OCI-LY3 (cell line): ENCODE measurements around the gene RPS25.

Source experiments
- H2AFZ ChIP-seq: fragments of 200-600, 300-600 bp; shearing (Covaris generic); 2 replicates; pipeline ENCODE4 v1.6.0; 2014; ENCODE audit warnings: antibody characterized with exemption, low read depth, low read length
- H3K27ac ChIP-seq: fragments of 200-600, 300-600 bp; sonication (generic); 2 replicates; pipeline ENCODE4 v1.5.1; 2014; ENCODE audit warnings: mild to moderate bottlenecking, low read length, moderate library complexity, mixed read lengths
- H3K27me3 ChIP-seq: fragments of 200-600, 300-600 bp; sonication (generic); 2 replicates; pipeline ENCODE4 v1.6.1; 2014; ENCODE audit warnings: low read depth, low read length, mixed read lengths
- H3K36me3 ChIP-seq: fragments of 200-600, 300-600 bp; sonication (generic); replicated peaks from 2 replicates; pipeline ENCODE3; 2014; ENCODE audit warnings: low read depth, low read length, mixed read lengths
- H3K4me1 ChIP-seq: fragments of 300-600, 200-600 bp; sonication (generic); 2 replicates; pipeline ENCODE4 v1.6.1; 2014; ENCODE audit warnings: low read length, mixed read lengths
- H3K4me2 ChIP-seq: fragments of 200-600, 300-600 bp; sonication (generic); 2 replicates; pipeline ENCODE4 v1.6.1; 2014; ENCODE audit warnings: low read length, mixed read lengths
- H3K4me3 ChIP-seq: fragments of 300-600, 200-600 bp; sonication (generic); 2 replicates; pipeline ENCODE4 v1.5.1; 2014; ENCODE audit warnings: antibody characterized with exemption, mild to moderate bottlenecking, low read length, moderate library complexity
- H3K79me2 ChIP-seq: fragments of 300-600, 200-600 bp; shearing (Covaris generic); 2 replicates; pipeline ENCODE4 v1.6.1; 2014; ENCODE audit warnings: mild to moderate bottlenecking, low read length, mixed read lengths
- H3K9ac ChIP-seq: fragments of 300-600, 200-600 bp; shearing (Covaris generic); 2 replicates; pipeline ENCODE4 v1.6.0; 2014; ENCODE audit warnings: mild to moderate bottlenecking, low read length, moderate library complexity
- H3K9me3 ChIP-seq: fragments of 200-600, 300-600 bp; shearing (Covaris generic); 2 replicates; pipeline ENCODE4 v1.6.1; 2014; ENCODE audit warnings: low read length, mixed read lengths; ENCODE audit not compliant: insufficient read depth
- H4K20me1 ChIP-seq: fragments of 200-600, 300-600 bp; sonication (generic); 2 replicates; pipeline ENCODE4 v1.6.1; 2016; ENCODE audit warnings: low read length, mixed read lengths; ENCODE audit not compliant: insufficient read depth
- CTCF ChIP-seq: fragments of 200-600, 300-600 bp; sonication (generic); IDR thresholded peaks from 2 replicates; pipeline ENCODE4 v1.5.1; 2014; ENCODE audit warnings: antibody characterized with exemption, low read length, low read depth
- EZH2phosphoT487 ChIP-seq: fragments of 200-600 bp; shearing (Covaris generic); IDR thresholded peaks from 2 replicates; pipeline ENCODE4 v1.6.1; 2018; ENCODE audit warnings: antibody characterized with exemption, mixed run types, low read depth

RPS25 gene

GRCh38 chr11:119016216-119017009 lies 1.7 kb downstream of the RPS25 start:
- Histone ChIP-seq H3K9me3 (no peaks in the 10 kb centered on the region), H2AFZ (no peak overlapping the region), H3K4me3 (peak overlapping the region; percentile 96), H3K9ac (peak overlapping the region; percentile 99), H3K4me1 (peaks cover 15% of the 10 kb centered on the region), H3K79me2 (peaks cover 68% of the 10 kb centered on the region), H3K36me3 (peaks cover 51% of the 10 kb centered on the region), H3K27me3 (no peaks in the 10 kb centered on the region), H3K4me2 (peak overlapping the region; percentile 84), H4K20me1 (no peaks in the 10 kb centered on the region), H3K27ac (peak overlapping the region; percentile 94; the same call in 1 of the 2 replicates)
- TF ChIP-seq CTCF, result no peak
- no peak for TF ChIP-seq EZH2phosphoT487

- H3K27me3 ChIP-seq, result no peaks in the 10 kb centered on the region
- H3K27ac ChIP-seq, result no peak overlapping the region
- H3K9ac ChIP-seq, result no peak overlapping the region
- H3K79me2 ChIP-seq, result peaks cover 55% of the 10 kb centered on the region
- H3K4me3 ChIP-seq, result no peak overlapping the region
- H3K4me1 ChIP-seq, result peaks cover 14% of the 10 kb centered on the region
- peaks cover 58% of the 10 kb centered on the region for H3K36me3 ChIP-seq
- no peaks in the 10 kb centered on the region for H4K20me1 ChIP-seq
- no peak for TF ChIP-seq EZH2phosphoT487
- TF ChIP-seq CTCF, result no peak; the same call in 1 of the 2 replicates
- H3K9me3 ChIP-seq, result no peaks in the 10 kb centered on the region
- H3K4me2 ChIP-seq, result no peak overlapping the region
- no peak overlapping the region for H2AFZ ChIP-seq
Measured at GRCh38 chr11:119015054-119015611, 3.0 kb downstream of the RPS25 start.

- Histone ChIP-seq H3K9me3 (no peaks in the 10 kb centered on the region), H4K20me1 (no peaks in the 10 kb centered on the region), H3K36me3 (peaks cover 61% of the 10 kb centered on the region), H3K4me2 (no peak overlapping the region), H3K27ac (no peak overlapping the region), H3K4me1 (peaks cover 8% of the 10 kb centered on the region), H3K9ac (no peak overlapping the region), H3K79me2 (peaks cover 47% of the 10 kb centered on the region), H3K4me3 (no peak overlapping the region), H3K27me3 (no peaks in the 10 kb centered on the region), H2AFZ (no peak overlapping the region)
- TF ChIP-seq EZH2phosphoT487 (no peak), CTCF (no peak)
Measured at GRCh38 chr11:119014209-119014924, 3.8 kb downstream of the RPS25 start.

GRCh38 chr11:119012629-119013170 lies 5.4 kb downstream of the RPS25 start:
- H3K9me3 ChIP-seq, result no peaks in the 10 kb centered on the region
- H3K9ac ChIP-seq, result no peak overlapping the region
- no peak overlapping the region for H2AFZ ChIP-seq
- H3K79me2 ChIP-seq, result peaks cover 34% of the 10 kb centered on the region
- H3K36me3 ChIP-seq, result peaks cover 60% of the 10 kb centered on the region
- H3K27ac ChIP-seq, result no peak overlapping the region; the same call in 1 of the 2 replicates
- peaks cover 8% of the 10 kb centered on the region for H3K4me1 ChIP-seq
- no peak overlapping the region for H3K4me3 ChIP-seq
- no peak overlapping the region for H3K4me2 ChIP-seq
- H4K20me1 ChIP-seq, result no peaks in the 10 kb centered on the region
- H3K27me3 ChIP-seq, result no peaks in the 10 kb centered on the region
- TF ChIP-seq EZH2phosphoT487 (no peak), CTCF (no peak)
